ENCODE data around the gene ASB2.

ASB2 gene, protein sequence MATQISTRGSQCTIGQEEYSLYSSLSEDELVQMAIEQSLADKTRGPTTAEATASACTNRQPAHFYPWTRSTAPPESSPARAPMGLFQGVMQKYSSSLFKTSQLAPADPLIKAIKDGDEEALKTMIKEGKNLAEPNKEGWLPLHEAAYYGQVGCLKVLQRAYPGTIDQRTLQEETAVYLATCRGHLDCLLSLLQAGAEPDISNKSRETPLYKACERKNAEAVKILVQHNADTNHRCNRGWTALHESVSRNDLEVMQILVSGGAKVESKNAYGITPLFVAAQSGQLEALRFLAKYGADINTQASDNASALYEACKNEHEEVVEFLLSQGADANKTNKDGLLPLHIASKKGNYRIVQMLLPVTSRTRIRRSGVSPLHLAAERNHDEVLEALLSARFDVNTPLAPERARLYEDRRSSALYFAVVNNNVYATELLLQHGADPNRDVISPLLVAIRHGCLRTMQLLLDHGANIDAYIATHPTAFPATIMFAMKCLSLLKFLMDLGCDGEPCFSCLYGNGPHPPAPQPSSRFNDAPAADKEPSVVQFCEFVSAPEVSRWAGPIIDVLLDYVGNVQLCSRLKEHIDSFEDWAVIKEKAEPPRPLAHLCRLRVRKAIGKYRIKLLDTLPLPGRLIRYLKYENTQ

DNA sequence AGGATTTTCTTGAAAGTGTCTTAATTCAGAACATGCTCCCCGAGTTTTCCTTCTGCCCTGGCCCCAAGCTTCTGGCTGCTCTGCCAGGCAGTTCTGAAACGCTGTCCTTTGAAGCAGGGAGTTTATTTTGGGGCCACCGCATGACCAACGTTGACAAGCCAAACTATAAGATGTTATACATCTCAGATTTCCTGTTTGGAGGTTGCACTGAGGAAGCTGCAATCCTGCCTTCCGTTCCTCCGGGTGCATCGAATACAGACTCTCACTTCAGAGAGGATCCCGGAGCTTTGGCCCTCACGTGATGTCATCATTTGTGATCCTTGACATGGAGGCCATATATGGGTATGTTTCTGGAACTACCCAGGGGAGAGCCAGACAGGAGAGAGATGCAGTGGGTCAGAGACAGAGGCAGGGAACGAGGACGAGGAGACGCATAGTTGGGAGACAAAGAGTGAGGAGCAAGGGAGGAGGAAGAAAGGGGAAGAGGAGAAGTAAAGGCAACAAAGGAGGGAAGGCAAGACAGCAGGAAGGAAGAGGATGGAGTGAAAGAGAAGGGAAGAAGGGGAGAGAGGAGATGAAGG lies at the start of gene ASB2:
Gene ASB2 (minus strand): TSS at position 94 of the 581 bp plus-strand sequence. CDS start 12,031 bp downstream, outside the sequence.
- DNase-seq (ENCODE audit: low spot score) (no peak), FAIRE-seq (no peak)

DNA sequence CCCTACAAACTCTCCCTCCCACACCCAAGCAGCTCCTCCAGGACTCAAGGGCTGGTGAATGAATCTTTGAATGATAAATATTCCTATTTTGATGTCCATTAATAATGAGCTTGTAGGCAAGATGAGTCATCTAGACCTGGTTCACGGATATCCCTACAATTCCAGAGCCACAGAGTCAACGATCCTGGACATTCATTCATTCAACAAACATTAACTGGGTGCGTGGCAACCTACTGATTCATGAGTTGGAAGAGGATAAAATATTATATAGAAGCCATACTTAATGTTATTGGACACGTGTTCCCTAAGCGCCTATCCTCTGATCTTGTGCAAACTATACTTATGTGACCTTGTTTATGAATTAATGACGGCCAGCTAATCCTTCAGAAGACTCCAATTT lies 49.4 kb upstream of the ASB2 start:
- FAIRE-seq, result no peak

DNA sequence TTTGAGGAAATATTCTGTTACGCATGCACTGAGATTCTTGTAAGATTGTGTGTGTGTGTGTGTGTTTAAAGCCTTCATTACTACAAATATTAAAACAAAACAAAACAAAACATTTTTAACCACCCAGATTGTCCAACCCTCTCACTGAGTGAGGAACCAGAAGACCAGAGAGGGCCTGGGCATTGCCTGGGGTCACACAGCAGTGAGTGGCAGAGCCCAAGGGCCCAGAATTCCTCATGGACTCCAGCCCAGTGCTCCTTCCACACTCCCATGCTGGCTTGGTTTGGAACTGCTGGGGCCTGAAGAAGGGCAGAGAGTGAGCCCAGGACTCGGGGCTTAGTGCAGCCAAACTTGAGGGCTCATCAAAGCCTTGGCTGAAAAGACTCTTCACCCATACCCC lies 48.2 kb upstream of the ASB2 start:
- no peak for FAIRE-seq
- DNase-seq (ENCODE audit: low spot score), result no peak

More for the DNA sequence above, 49.4 kb upstream of the ASB2 start:
- no peak for DNase-seq (ENCODE audit: low spot score)

DNA sequence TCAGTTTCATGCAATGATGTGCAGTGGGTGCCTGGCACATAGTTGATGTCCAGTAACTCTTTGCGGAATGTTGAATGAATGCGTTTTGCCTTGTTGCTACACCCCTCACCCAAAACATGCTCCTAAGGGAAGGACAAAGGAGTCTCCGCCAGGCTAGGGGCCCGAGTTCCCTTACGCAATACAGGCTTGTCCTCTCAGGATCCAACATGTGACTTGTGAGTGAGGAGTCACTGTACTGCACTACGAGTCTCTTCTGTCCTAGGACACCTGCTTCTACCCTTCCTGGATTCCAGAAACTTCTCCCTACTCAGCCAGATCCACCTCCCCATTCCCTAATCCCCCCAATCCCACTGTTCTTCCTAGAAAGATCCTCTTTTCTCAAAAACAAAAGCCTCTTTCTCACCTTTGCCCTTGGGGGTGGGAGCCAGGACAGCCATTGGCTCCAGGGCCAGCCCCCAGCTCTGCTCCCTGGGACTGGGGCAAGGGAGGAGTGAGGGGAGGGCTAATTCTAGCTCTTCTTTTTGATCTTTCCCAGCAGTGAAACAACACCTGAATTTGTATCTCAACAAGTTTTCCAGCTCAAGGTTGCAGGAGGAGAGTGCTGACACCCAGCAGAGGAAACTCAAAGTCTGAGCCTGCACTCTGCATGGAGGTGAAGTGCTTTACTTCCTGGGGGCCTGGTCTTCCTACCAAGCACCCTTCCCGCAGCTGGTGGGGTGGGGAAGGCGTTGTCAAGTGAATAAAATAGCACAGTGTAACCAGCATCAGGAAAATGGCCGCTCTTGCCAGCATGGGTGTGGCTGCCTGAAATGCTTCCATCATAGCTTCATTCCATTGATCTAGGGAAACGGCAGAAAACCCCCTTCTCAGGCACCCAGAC lies 46.4 kb upstream of the ASB2 start:
- no peak for FAIRE-seq
- no peak for DNase-seq (ENCODE audit: low spot score)

DNA sequence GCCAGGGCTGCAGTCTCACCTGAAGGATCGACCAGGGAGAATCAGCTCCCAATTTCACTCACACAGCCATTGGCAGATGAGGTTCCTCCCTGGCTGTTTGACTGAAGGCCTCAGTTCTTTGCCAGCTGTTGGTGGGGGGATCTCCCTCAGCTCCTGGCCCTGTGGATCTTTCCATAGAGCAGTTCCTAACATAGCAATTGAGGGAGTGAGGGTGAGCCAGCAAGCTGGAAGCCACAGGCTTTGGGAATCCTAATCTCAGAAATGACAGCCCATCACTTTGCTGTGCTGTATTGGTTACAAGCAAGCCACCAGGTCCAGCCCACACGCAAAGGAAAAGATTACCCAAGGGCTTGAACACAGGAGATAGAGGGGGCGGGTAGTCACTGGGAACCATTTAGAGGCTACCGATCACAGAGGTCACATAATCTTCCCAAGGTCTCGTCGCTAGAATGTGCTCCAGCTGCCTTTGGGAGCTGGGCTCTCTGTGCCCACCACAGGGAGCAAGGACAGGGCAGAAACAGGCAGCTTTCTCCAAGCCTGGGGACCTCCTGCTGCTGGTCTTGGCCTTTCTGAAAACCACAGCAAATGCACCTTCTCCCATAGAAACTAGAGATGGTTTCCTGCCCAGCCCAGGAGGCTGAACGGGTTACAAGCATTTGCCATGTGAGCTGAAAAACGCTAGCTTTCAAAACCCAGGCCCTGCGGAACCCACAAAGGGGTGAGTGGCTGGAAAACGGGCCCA lies 45.2 kb upstream of the ASB2 start:
- DNase-seq (ENCODE audit: low spot score), result no peak
- no peak for FAIRE-seq

DNA sequence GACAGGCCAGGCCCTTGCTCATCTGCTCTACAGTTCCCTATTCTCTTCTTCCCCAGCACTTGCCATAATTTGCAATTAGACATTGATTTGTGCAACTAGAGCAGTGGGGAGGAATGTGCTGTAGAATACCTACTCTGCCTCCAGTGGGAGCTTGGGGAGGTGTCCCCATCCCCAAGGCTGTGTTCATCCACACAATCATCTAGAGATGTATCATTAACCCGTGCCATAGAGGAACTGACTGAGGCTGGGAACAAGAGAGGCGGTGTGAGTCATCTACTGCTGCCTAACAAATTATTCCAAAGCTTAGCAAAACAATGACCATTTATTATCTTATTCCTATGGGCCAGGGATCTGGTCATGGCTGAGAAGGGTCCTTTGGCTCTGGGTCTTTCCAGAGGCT lies 44.6 kb upstream of the ASB2 start:
- no peak for FAIRE-seq

DNA sequence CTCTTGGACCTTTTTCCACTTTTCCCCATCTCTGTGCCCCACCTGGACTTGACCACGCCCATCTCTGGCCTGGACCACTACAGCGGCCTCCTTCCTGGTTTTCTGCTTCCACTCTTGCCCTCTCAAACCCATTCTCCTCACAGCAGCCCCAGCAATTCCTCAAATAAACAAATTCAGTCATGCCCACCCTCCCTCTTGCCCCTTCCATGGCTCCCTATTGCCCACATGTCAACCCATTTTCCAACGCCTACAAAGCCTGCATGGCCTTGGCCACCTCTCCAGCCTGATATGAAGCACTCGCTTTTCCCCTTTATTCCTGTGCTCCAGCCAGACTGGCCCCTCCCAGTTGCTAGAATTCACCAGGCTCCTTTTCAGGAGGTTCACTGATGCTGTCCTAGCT lies 43.9 kb upstream of the ASB2 start:
- FAIRE-seq (no peak), DNase-seq (ENCODE audit: low spot score) (no peak)

More for the DNA sequence above, 44.6 kb upstream of the ASB2 start:
- DNase-seq (ENCODE audit: low spot score), result no peak

DNA sequence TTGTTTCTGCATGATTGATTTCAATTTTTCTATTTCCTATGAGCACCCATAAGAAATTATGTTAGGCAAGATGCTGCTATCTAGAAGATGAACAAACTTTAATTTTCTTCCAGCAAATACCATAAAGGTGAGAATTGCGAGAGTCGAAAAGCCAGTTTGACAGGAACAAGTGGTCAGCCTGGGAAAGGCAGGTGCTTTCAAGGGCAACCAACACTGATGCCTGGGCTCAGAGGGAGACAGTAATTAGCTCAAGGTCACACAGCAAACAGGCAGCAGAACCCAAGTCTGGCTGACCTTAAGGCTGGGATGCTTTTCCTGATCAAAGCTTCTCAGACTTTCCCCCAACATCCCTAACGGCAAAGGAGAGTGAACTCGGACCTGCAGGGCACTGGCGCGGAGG lies 43.0 kb upstream of the ASB2 start:
- DNase-seq (ENCODE audit: low spot score) (no peak), FAIRE-seq (no peak)

DNA sequence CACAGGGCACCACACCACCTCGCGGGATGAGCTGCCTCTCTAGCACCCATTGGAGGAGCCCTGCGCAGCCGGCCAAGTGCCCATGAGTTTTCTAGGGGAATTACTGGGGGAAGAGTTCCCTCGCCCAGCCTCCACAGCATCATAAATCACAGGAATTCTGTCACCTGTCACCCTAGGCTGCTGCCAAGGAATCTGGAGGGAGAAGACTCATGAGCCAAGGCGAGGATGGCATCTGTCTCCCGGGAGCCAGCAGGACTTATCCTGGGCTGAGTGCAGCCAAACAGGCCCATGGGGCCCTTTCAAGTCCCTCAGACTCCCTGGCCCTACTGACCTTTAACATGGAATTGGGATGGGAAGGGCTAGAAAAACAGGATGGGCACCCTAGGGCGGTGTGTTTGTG lies 41.9 kb upstream of the ASB2 start:
- FAIRE-seq, result no peak

DNA sequence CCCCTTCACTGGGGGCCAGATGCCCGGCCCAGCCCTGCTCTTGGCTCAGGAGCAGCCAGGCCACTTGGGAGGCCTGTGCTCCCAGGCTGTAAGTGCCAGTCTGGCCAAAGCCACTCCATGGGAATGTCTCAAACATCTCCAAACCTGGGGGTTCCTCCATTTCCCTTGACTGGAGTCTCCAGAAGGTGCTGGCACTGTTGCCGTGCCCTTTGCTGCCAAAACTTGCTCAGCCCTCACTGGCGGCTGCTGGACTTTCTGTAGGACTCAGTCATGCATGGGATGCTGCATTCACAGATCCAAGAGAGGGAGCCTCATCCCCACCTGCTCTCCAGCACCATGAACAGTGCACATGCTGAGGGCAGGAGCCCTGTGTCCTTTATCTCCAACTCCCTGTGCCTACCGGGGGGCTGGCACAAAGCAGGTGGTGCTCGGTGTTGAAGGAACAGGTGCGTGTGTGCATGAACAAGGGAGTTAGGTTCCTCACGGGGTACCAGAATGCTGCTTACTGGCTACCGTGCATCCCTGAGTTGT lies 40.1 kb upstream of the ASB2 start:
- FAIRE-seq (no peak), DNase-seq (ENCODE audit: low spot score) (no peak)

More for the DNA sequence above, 41.9 kb upstream of the ASB2 start:
- DNase-seq (ENCODE audit: low spot score), result no peak

DNA sequence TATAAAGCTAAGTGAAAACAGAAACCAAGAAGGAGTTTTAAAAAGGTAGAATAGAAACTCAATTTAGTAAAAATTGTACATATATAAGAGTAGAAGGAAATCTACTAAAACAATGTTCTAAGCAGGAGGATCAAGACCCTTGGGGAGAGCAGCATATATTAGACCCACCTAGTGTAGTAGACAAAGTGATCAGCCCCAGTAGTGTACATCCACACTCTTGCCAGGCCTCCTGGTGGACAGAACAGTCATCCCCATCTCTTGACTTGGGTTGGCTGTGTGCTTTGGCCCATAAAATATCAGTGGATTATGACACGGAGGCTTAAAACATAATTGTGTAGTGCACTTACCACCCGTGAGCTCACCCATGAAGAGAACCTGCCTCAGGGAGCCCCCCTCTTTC lies 38.9 kb upstream of the ASB2 start:
- FAIRE-seq (no peak), DNase-seq (ENCODE audit: low spot score) (no peak)

DNA sequence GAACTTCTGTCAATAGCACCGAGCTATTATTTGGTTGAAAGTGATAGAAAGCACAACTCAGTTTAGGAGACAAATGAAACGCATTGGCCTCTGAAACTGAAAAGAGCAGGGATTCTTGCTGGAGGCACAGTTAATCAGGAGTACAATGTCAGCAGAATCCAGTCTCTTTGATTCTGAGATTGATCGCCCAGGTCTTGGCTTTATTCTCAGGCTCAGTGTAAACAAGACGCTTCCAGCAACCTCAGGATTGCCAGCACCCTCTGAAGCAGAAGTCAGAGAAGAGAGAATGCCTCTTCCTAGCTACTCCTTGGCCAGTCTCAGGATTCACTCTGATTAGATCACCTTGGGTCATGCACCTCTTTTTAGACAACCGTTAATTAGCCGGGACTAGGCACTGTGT lies 38.0 kb upstream of the ASB2 start:
- no peak for DNase-seq (ENCODE audit: low spot score)
- FAIRE-seq, result no peak

DNA sequence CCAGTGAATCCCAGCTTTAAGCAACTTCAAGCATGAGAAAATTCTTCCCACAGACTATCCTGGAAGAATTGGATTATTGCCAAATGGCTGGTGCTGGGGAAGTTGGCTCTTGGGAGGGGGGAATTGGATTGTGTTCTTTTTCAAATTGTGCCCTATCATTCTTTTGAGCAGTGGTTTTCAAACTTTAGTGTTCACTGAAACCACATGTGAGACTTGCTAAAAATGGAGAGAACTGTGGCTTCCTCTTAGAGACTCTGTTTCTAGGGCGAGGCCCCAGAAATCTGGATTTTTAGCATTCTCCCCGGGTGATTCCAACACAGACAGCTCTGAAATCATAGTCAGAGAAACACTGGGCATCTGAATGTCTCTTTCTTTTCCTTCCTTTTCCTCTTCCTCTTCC lies 35.4 kb upstream of the ASB2 start:
- no peak for DNase-seq (ENCODE audit: low spot score)
- FAIRE-seq, result no peak

DNA sequence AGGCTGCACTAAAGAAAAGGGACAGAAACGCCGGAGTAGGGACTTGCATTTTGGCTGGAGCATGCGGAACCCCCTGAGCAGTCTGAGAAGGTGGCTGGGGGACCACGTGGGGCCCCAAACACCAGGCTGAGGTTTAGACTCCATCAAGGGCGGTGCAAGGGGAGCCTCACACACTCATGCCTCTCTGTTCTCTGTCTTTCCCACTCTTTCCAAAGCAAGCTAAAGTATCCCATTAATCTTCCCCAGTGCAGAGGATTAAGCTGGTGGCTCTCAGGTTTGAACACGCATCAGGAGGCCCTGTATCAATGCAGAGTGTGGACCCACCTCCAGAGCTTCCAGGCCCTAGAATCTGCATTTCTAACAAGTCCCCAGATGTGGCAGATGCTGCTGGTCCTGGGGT lies 34.3 kb upstream of the ASB2 start:
- DNase-seq (ENCODE audit: low spot score), result no peak

DNA sequence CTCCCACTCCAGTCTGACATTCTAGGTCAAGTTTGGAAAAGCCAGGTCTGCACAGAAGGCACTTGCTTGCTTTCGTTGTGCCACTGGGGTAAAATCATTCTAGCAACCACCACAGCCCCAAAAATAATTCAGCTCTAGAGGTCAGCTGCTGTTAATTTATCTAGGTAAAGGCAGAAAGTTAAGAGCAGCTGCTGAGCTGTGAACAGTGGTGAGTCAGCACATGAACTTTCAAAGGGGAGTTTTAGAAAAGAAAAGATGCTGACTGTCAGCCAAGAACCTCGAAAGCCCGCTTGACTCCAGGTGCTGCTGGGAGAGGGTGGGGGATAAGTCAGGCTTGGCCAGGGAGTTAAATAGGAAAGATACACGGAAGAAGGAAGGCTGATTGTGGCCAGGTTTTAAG lies 33.4 kb upstream of the ASB2 start:
- no peak for FAIRE-seq

More for the DNA sequence above, 34.3 kb upstream of the ASB2 start:
- no peak for FAIRE-seq

DNA sequence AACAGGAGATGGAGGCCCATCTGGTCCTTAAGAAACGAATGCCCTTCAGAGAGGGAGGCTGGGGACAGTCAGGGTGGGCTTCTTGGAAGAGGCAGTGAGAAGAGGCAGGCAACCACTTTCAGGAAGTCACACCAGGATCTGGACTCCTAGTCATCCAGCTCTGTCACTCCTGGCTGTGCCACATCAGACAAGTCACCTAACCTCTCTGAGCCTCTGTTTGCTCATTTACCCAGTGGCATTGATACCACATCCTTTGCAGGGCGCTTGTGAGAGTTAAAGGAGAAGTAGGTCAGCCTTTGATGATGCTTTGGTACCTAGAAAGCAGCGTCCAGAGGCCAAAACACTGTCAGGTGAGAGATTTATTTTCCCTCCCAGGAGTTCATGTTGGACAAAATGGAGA lies 31.9 kb upstream of the ASB2 start:
- DNase-seq (ENCODE audit: low spot score), result no peak
- FAIRE-seq, result no peak

More for the DNA sequence above, 33.4 kb upstream of the ASB2 start:
- DNase-seq (ENCODE audit: low spot score), result peak; percentile 74

DNA sequence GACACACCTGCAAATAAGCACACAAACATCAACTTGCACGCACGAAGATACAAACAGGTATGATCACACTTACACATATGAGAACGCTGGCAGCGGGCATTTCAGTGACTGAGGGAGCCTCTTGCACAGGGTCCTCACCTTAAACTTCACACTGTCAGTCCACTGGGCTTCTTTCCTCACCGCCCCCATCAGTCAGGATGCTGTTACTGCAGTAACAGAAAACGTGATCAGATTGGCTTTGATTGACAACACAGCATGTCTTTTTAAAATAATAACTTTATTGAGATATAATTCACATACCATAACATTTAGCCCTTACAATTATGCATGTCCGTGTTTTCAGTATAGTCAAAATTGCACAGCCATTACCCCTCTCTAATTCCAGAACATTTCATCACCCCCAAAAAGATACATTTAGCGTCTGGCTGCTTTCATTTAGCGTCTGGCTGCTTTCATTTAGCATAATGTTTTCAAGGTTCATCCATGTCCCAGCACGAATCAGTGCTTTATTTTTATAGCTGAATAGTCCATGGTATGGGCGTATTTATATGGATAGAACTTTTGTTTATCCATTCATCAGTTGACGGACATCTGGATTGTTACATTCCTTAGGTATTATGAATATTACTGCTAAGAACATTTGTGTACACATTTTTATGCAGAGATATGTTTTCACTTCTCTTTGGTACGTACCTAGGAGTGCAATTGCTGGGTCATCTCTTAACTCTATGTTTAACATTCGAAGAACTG lies 29.1 kb upstream of the ASB2 start:
- FAIRE-seq, result no peak

DNA sequence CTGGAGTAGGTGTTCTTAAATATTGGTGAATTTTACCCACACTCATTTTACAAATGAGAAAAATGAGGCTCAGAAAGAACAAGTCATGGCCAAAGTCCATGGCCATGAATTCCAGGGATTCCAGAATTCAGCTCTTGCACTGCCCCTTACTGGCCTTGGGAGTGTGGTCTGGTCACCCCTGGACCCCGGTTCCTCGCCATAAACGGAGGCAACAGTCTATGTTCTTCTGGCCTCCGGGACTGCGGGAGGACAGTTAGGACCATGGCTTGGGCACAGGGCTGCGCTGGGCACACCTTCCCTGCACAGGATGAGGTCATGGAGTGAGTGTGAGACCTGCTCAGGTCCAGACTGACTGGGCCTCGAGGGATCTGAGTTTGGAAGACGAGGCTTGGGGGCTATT lies 27.6 kb upstream of the ASB2 start:
- no peak for DNase-seq (ENCODE audit: low spot score)
- no peak for FAIRE-seq

More for the DNA sequence above, 29.1 kb upstream of the ASB2 start:
- no peak for DNase-seq (ENCODE audit: low spot score)

DNA sequence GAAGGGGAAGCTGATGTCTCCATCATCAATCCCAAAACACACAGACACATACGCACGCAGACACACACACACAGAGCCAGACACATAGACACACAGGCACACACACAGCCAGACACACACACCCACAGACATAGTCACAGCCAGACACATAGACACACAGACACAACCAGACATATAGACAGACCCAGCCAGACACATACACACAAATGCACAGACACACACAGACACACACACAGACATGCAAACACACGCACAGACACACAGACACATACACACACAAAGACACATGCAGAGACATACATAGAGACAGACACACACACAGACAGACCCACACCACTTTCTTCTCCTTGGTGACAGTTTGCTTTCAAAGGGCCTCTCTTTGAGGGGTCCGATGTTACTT lies 27.0 kb upstream of the ASB2 start:
- DNase-seq (ENCODE audit: low spot score), result no peak
- FAIRE-seq, result no peak
